ENCODE results near the gene ZAR1. TPM values are rescaled to one million over a fixed set of nuclear protein-coding genes. Genes with fewer than 3 reads are reported as not detected.

Gene ZAR1
- total and polyA plus RNA-seq, 4 donors = 0.22 TPM; not detected in 3

- Histone ChIP-seq H3K27me3 (ENCODE audit: control insufficient read depth in 3 of 3, insufficient read depth in 3 of 3, low read length in 2 of 3) (no peaks in the 10 kb centered on the region), H3K36me3 (ENCODE audit: control insufficient read depth in 4 of 4, insufficient read depth in 4 of 4, low read length in 4 of 4) (peaks cover 15 to 59% (median 33%) of the 10 kb centered on the region in 4 donors), H3K4me1 (ENCODE audit: control insufficient read depth in 5 of 5, insufficient read depth in 5 of 5, low read length in 5 of 5) (no peaks in the 10 kb centered on the region), H3K9ac (ENCODE audit: insufficient read depth in 1 of 2, low read length in 2 of 2) (no peak overlapping the region), H3K9me3 (ENCODE audit: control insufficient read depth in 4 of 4, insufficient read depth in 3 of 4, low read length in 3 of 4) (no peaks in the 10 kb centered on the region), H3K4me3 (no peak overlapping the region), H3K27ac (ENCODE audit: low read depth in 1 of 2, low read length in 1 of 2) (no peak overlapping the region)
- no peak for TF ChIP-seq CTCF (IDR thresholded peaks at IDR 0.05; ENCODE audit: control extremely low read depth, extremely low read depth)
- DNase-seq = no peak
- ATAC-seq (ENCODE audit: insufficient read depth, low FRiP score) = no peak
Observed at GRCh38 chr4:48509543-48509942, 19.5 kb downstream of the ZAR1 start.

DNA sequence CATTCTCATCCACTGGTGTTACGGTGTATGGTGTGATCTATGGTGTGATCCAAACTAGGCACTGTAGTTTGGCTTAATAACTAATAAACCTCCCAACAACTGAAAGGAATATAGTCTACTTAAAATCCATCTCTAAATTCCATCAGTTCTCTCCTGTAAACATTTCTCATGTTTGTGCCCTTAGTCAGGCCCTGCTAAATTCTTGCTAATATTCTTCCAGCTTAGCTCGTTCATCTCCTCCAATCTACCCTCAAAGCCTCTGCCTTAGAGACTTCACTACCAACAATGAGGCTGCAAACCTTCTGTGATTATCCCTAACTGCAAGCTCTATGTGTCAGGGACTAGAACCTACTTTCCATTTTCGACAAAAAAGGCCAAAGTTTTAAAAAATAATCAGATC lies 28.1 kb downstream of the ZAR1 start:
- H3K36me3 ChIP-seq (ENCODE audit: control insufficient read depth in 4 of 4, insufficient read depth in 4 of 4, low read length in 4 of 4) = peaks cover 28 to 42% (median 37%) of the 10 kb centered on the region in 4 donors
- TF ChIP-seq CTCF (IDR thresholded peaks at IDR 0.05; ENCODE audit: control extremely low read depth, extremely low read depth) = no peak
- ATAC-seq (ENCODE audit: insufficient read depth, low FRiP score) (no peak), DNase-seq (no peak)
- H3K27ac ChIP-seq (ENCODE audit: low read depth in 1 of 2, low read length in 1 of 2) = no peak overlapping the region
- H3K27me3 ChIP-seq (ENCODE audit: control insufficient read depth in 3 of 3, insufficient read depth in 3 of 3, low read length in 2 of 3) = no peaks in the 10 kb centered on the region
- 96 to 97% methylated on average over 3 of the region's 3 CpGs for WGBS, 2 donors
- H3K4me1 ChIP-seq (ENCODE audit: control insufficient read depth in 5 of 5, insufficient read depth in 5 of 5, low read length in 5 of 5) = peaks cover 0 to 2% (median 0%) of the 10 kb centered on the region in 5 donors
- H3K9ac ChIP-seq (ENCODE audit: insufficient read depth in 1 of 2, low read length in 2 of 2) = no peak overlapping the region
- H3K9me3 ChIP-seq (ENCODE audit: control insufficient read depth in 4 of 4, insufficient read depth in 3 of 4, low read length in 3 of 4) = no peaks in the 10 kb centered on the region
- no peak overlapping the region for H3K4me3 ChIP-seq

DNA sequence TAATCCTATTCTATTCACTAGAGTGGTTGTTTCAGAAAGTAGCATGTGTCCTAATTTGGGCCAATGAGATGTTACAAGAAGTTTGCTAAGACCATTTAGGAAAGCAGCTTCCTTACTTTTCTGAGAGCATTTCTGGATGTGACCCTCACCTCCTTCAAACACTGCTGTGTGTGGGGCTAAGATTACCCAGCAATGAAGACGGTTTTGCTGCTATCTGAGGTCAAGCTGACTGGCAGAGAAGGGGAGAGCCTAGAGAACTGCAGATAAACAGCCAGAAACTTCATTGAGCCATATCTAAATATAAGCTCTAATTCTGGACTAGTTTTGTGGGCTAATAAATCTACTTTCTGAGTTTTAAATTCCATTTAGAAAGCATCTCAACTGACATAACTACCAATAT lies 36.4 kb downstream of the ZAR1 start:
- peaks cover 25 to 55% (median 50%) of the 10 kb centered on the region in 4 donors for H3K36me3 ChIP-seq (ENCODE audit: control insufficient read depth in 4 of 4, insufficient read depth in 4 of 4, low read length in 4 of 4)
- no peak for TF ChIP-seq CTCF (IDR thresholded peaks at IDR 0.05; ENCODE audit: control extremely low read depth, extremely low read depth)
- no peaks in the 10 kb centered on the region for H3K9me3 ChIP-seq (ENCODE audit: control insufficient read depth in 4 of 4, insufficient read depth in 3 of 4, low read length in 3 of 4)
- no peak overlapping the region for H3K27ac ChIP-seq (ENCODE audit: low read depth in 1 of 2, low read length in 1 of 2)
- H3K4me1 ChIP-seq (ENCODE audit: control insufficient read depth in 5 of 5, insufficient read depth in 5 of 5, low read length in 5 of 5) = no peaks in the 10 kb centered on the region
- DNase-seq = no peak
- H3K9ac ChIP-seq (ENCODE audit: insufficient read depth in 1 of 2, low read length in 2 of 2) = no peak overlapping the region
- H3K27me3 ChIP-seq (ENCODE audit: control insufficient read depth in 3 of 3, insufficient read depth in 3 of 3, low read length in 2 of 3) = no peaks in the 10 kb centered on the region
- no peak for ATAC-seq (ENCODE audit: insufficient read depth, low FRiP score)
- H3K4me3 ChIP-seq = no peak overlapping the region
- WGBS, 2 donors = 94 to 98% methylated on average over 1 of the region's 1 CpG

DNA sequence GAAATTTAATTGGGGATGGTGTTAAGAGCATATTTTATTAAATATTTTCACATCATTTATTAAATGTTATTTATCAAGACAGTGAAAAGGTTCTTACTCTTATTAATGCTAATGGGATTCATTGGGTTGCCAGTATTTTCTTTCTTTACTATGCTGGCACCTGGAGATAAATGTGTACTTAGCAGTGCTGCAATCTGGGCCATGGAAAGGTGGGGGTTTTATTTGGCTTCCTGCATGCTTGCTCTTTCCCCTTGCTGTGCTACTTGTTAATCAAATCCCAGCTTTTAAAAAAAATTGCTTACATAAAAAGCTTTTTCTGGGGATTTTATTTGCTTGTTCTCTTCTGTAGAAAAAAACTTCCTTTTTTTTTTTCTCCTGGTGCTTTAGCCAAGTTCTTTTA lies 48.3 kb downstream of the ZAR1 start:
- no peaks in the 10 kb centered on the region for H3K9me3 ChIP-seq (ENCODE audit: control insufficient read depth in 4 of 4, insufficient read depth in 3 of 4, low read length in 3 of 4)
- H3K27ac ChIP-seq (ENCODE audit: low read depth in 1 of 2, low read length in 1 of 2) = no peak overlapping the region
- DNase-seq (peak in 2 of 3 donors; percentile 15 to 16), ATAC-seq (ENCODE audit: insufficient read depth, low FRiP score) (no peak)
- peaks cover 11 to 43% (median 30%) of the 10 kb centered on the region in 4 donors for H3K36me3 ChIP-seq (ENCODE audit: control insufficient read depth in 4 of 4, insufficient read depth in 4 of 4, low read length in 4 of 4)
- no peak overlapping the region for H3K9ac ChIP-seq (ENCODE audit: insufficient read depth in 1 of 2, low read length in 2 of 2)
- no peaks in the 10 kb centered on the region for H3K27me3 ChIP-seq (ENCODE audit: control insufficient read depth in 3 of 3, insufficient read depth in 3 of 3, low read length in 2 of 3)
- H3K4me3 ChIP-seq = no peak overlapping the region
- peaks cover 0 to 8% (median 2%) of the 10 kb centered on the region in 5 donors for H3K4me1 ChIP-seq (ENCODE audit: control insufficient read depth in 5 of 5, insufficient read depth in 5 of 5, low read length in 5 of 5)
- no peak for TF ChIP-seq CTCF (IDR thresholded peaks at IDR 0.05; ENCODE audit: control extremely low read depth, extremely low read depth)
